ENCODE data around the gene KPNA2. TPM values are rescaled to one million over a fixed set of nuclear protein-coding genes. Genes with fewer than 3 reads are reported as not detected.
A peak's percentile ranks its signal among the peaks of the same experiment; 100 is the strongest.
"Not testable (repeated sequence)": the region's sequence is repeated elsewhere in the genome, so short reads cannot be mapped to it uniquely, and the experiment has no call there.

Gene KPNA2
- total and polyA plus RNA-seq, 4 donors, result 5.8 to 20.9 (median 15.4) TPM

GRCh38 chr17:68081305-68082265 lies 46.0 kb downstream of the KPNA2 start:
- H3K27me3 ChIP-seq (ENCODE audit: control insufficient read depth in 1 of 2, insufficient read depth in 2 of 2, low read length in 1 of 2); H3K36me3 ChIP-seq (ENCODE audit: control insufficient read depth in 1 of 2, insufficient read depth in 2 of 2, low read length in 1 of 2); H3K4me3 ChIP-seq (ENCODE audit: low read length in 2 of 2); H3K27ac ChIP-seq (ENCODE audit: low read depth in 1 of 2, low read length in 2 of 2); DNase-seq; ATAC-seq (ENCODE audit: low FRiP score); H3K9me3 ChIP-seq (ENCODE audit: control insufficient read depth, low read length); H3K4me1 ChIP-seq (ENCODE audit: control insufficient read depth in 1 of 2, insufficient read depth in 2 of 2, low read length in 2 of 2); intact Hi-C loops (cut with DNase I): not testable (repeated sequence)
- 90% methylated on average over 13 of the region's 13 CpGs for WGBS, 2 donors

DNA sequence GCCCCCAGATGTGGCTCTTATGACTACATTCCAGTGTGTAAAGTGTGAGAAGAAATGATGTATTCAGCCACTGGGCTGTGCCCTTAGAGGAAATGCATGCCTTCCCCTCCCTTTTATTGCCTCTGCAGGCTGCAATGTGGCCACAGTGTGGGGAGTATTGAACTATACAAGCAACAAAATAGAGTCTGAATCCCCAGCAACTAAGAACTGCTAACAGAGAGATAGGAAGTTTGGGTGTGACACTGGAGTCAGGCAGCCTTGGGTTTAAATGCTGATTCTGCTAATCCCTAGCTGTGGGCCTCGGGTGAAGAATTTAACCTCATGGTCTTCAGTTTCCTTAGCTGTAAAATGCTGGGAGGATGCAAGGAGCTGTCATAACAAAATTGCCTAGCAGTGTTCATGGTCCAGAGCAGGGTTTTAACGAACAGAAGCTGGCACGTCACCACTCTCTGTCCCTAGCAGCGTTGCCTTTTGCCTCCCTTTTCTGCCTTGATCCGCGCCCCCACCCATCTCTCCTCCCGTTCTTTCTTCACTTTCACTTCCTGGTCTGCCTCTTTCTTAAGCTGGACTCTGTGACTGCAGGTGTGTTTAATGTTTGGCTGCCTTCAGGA lies 50.3 kb downstream of the KPNA2 start:
- 75 to 76% methylated on average over 7 of the region's 7 CpGs for WGBS, 2 donors
- H3K27ac ChIP-seq (ENCODE audit: low read depth in 1 of 2, low read length in 2 of 2), result no peak overlapping the region
- H3K4me3 ChIP-seq (ENCODE audit: low read length in 2 of 2), result no peak overlapping the region
- H3K9me3 ChIP-seq (ENCODE audit: control insufficient read depth, low read length), result no peaks in the 10 kb centered on the region
- no peak for ATAC-seq (ENCODE audit: low FRiP score)
- DNase-seq, result no peak
- H3K27me3 ChIP-seq (ENCODE audit: control insufficient read depth in 1 of 2, insufficient read depth in 2 of 2, low read length in 1 of 2), result no peaks in the 10 kb centered on the region
- no peaks in the 10 kb centered on the region for H3K4me1 ChIP-seq (ENCODE audit: control insufficient read depth in 1 of 2, insufficient read depth in 2 of 2, low read length in 2 of 2)
- intact Hi-C loops (cut with DNase I), result no loop called here
- H3K36me3 ChIP-seq (ENCODE audit: control insufficient read depth in 1 of 2, insufficient read depth in 2 of 2, low read length in 1 of 2), result no peaks in the 10 kb centered on the region

DNA sequence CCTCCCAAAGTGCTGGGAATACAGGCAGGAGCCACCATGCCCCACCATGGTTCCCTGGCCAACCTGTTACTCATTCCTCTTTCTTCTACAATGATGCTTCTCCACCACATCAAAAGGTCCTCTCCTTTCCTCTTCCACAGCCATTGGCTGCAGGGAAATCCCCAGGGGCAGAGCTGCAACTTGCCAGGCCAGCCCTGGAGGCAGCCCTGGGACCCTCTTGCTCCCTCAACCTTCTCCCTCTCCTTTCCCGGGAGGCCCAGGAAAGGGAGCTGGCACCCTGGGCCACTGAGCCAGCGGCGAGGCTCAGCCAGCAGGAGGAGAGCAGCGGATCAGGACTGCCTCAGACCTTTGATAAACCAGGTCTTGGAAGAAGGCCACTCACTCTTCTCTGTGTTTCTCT lies 51.1 kb downstream of the KPNA2 start:
- H3K27me3 ChIP-seq (ENCODE audit: control insufficient read depth in 1 of 2, insufficient read depth in 2 of 2, low read length in 1 of 2); H3K9me3 ChIP-seq (ENCODE audit: control insufficient read depth, low read length); H3K36me3 ChIP-seq (ENCODE audit: control insufficient read depth in 1 of 2, insufficient read depth in 2 of 2, low read length in 1 of 2); DNase-seq; ATAC-seq (ENCODE audit: low FRiP score); H3K4me3 ChIP-seq (ENCODE audit: low read length in 2 of 2); intact Hi-C loops (cut with DNase I); H3K27ac ChIP-seq (ENCODE audit: low read depth in 1 of 2, low read length in 2 of 2); H3K4me1 ChIP-seq (ENCODE audit: control insufficient read depth in 1 of 2, insufficient read depth in 2 of 2, low read length in 2 of 2): not testable (repeated sequence)
- 71 to 76% methylated on average over 4 of the region's 4 CpGs for WGBS, 2 donors

DNA sequence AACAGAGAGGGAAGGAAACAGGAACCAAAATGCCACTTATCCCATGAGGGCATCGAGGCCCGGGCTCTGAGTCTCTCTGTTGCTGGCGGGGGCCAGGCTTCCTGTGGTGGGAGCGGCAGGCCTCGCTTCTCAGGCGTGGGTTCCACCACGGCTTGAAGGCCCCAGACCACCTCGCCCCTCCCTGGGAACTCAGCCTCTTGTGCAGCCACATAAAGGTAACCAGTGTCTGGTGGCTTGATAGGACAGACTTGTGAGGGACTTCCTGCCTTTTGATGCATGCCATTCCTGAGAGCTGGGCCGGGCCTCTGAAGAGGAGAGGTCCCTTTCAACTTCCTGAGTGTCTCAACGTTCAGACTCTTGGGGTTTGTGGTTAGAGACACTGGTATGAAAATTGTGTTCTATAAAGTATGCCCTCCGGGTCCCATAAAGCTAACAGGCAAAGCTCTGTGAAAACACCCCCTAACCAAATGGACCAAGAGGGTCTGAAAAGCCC lies 51.6 kb downstream of the KPNA2 start:
- WGBS, 2 donors, result 65 to 75% methylated on average over 9 to 10 of the region's 11 CpGs
- ATAC-seq (ENCODE audit: low FRiP score); H3K27ac ChIP-seq (ENCODE audit: low read depth in 1 of 2, low read length in 2 of 2); H3K4me1 ChIP-seq (ENCODE audit: control insufficient read depth in 1 of 2, insufficient read depth in 2 of 2, low read length in 2 of 2); DNase-seq; H3K9me3 ChIP-seq (ENCODE audit: control insufficient read depth, low read length); intact Hi-C loops (cut with DNase I); H3K36me3 ChIP-seq (ENCODE audit: control insufficient read depth in 1 of 2, insufficient read depth in 2 of 2, low read length in 1 of 2); H3K4me3 ChIP-seq (ENCODE audit: low read length in 2 of 2); H3K27me3 ChIP-seq (ENCODE audit: control insufficient read depth in 1 of 2, insufficient read depth in 2 of 2, low read length in 1 of 2): not testable (repeated sequence)

DNA sequence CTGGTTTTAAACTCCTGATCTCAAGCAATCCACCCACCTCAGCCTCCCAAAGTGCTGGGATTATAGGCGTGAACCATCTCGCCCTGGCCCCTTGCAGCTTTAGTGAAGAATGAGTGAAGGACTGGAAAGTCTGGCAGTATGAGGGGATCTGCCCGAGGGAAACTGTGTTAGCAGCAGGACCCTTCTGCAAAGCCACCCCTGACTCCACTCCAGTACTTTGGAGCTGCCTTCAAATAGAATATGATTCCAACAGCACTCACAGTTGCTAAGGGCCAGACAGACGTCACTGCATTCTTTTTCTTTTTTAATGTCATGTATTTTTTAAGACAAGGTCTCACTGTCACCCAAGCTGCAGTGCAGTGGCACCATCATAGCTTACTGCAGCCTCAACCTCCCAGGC lies 52.3 kb downstream of the KPNA2 start:
- WGBS, 2 donors, result 72 to 78% methylated on average over 4 of the region's 4 CpGs
- no peaks in the 10 kb centered on the region for H3K4me1 ChIP-seq (ENCODE audit: control insufficient read depth in 1 of 2, insufficient read depth in 2 of 2, low read length in 2 of 2)
- H3K4me3 ChIP-seq (ENCODE audit: low read length in 2 of 2), result no peak overlapping the region
- H3K9me3 ChIP-seq (ENCODE audit: control insufficient read depth, low read length), result no peaks in the 10 kb centered on the region
- no peak overlapping the region for H3K27ac ChIP-seq (ENCODE audit: low read depth in 1 of 2, low read length in 2 of 2)
- no peaks in the 10 kb centered on the region for H3K36me3 ChIP-seq (ENCODE audit: control insufficient read depth in 1 of 2, insufficient read depth in 2 of 2, low read length in 1 of 2)
- DNase-seq, result no peak
- no peak for ATAC-seq (ENCODE audit: low FRiP score)
- H3K27me3 ChIP-seq (ENCODE audit: control insufficient read depth in 1 of 2, insufficient read depth in 2 of 2, low read length in 1 of 2), result no peaks in the 10 kb centered on the region
- intact Hi-C loops (cut with DNase I), result no loop called here

- Histone ChIP-seq H3K9me3 (ENCODE audit: control insufficient read depth, low read length) (no peaks in the 10 kb centered on the region), H3K4me3 (ENCODE audit: low read length in 2 of 2) (no peak overlapping the region), H3K4me1 (ENCODE audit: control insufficient read depth in 1 of 2, insufficient read depth in 2 of 2, low read length in 2 of 2) (no peaks in the 10 kb centered on the region), H3K27ac (ENCODE audit: low read depth in 1 of 2, low read length in 2 of 2) (no peak overlapping the region), H3K36me3 (ENCODE audit: control insufficient read depth in 1 of 2, insufficient read depth in 2 of 2, low read length in 1 of 2) (no peaks in the 10 kb centered on the region), H3K27me3 (ENCODE audit: control insufficient read depth in 1 of 2, insufficient read depth in 2 of 2, low read length in 1 of 2) (no peaks in the 10 kb centered on the region)
- 28 to 33% methylated on average over 3 of the region's 3 CpGs for WGBS, 2 donors
- DNase-seq, result peak in 1 of 2 donors; percentile 64
- intact Hi-C loops (cut with DNase I), result loop anchor here in 1 of 2 donors (10.0 kb wide), 1 partner anchor 55 kb away; the partner anchor contains the start of gene KPNA2
- no peak for ATAC-seq (ENCODE audit: low FRiP score)
These were observed 54.3 kb downstream of the KPNA2 start for GRCh38 chr17:68089881-68090280.

GRCh38 chr17:68094481-68095078 lies 59.0 kb downstream of the KPNA2 start:
- Histone ChIP-seq H3K36me3 (ENCODE audit: control insufficient read depth in 1 of 2, insufficient read depth in 2 of 2, low read length in 1 of 2) (no peaks in the 10 kb centered on the region), H3K27ac (ENCODE audit: low read depth in 1 of 2, low read length in 2 of 2) (no peak overlapping the region), H3K4me3 (ENCODE audit: low read length in 2 of 2) (no peak overlapping the region), H3K27me3 (ENCODE audit: control insufficient read depth in 1 of 2, insufficient read depth in 2 of 2, low read length in 1 of 2) (no peaks in the 10 kb centered on the region), H3K9me3 (ENCODE audit: control insufficient read depth, low read length) (no peaks in the 10 kb centered on the region), H3K4me1 (ENCODE audit: control insufficient read depth in 1 of 2, insufficient read depth in 2 of 2, low read length in 2 of 2) (no peaks in the 10 kb centered on the region)
- WGBS, 2 donors, result 74 to 80% methylated on average over 11 of the region's 11 CpGs
- intact Hi-C loops (cut with DNase I), result loop anchor here in 1 of 2 donors (10.0 kb wide), 1 partner anchor 60 kb away; the partner anchor contains the start of gene KPNA2
- no peak for ATAC-seq (ENCODE audit: low FRiP score)
- no peak for DNase-seq

DNA sequence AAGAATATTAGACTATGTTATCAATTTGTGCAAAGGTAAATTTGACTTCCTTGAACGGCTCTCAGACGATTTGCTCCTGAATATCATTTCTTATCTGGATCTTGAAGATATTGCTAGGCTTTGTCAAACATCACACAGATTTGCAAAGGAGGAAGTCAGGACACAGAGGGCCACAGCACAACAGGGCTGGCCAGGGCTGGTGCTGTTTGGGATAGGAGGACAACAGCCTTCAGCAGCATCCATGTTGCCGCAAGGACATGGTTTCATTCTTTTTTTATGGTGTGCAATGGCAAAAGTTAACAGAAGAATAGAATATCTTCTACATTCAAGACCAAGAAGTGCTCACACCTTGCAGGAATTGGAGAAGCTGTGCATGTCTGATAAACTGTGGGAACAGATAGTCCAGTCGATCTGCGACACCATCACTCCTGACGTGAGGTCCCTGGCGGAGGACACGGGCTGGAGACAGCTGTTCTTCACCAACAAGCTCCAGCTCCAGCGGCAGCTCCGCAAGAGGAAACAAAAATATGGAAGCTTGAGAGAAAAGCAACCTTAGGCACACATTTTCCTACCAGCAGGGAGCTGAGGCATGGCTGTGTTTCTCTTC lies 59.8 kb downstream of the KPNA2 start:
- H3K27ac ChIP-seq (ENCODE audit: low read depth in 1 of 2, low read length in 2 of 2), result no peak overlapping the region
- no peak overlapping the region for H3K4me3 ChIP-seq (ENCODE audit: low read length in 2 of 2)
- H3K27me3 ChIP-seq (ENCODE audit: control insufficient read depth in 1 of 2, insufficient read depth in 2 of 2, low read length in 1 of 2), result no peaks in the 10 kb centered on the region
- no peaks in the 10 kb centered on the region for H3K36me3 ChIP-seq (ENCODE audit: control insufficient read depth in 1 of 2, insufficient read depth in 2 of 2, low read length in 1 of 2)
- ATAC-seq (ENCODE audit: low FRiP score) (no peak), DNase-seq (no peak)
- H3K4me1 ChIP-seq (ENCODE audit: control insufficient read depth in 1 of 2, insufficient read depth in 2 of 2, low read length in 2 of 2), result no peaks in the 10 kb centered on the region
- 90 to 92% methylated on average over 10 of the region's 10 CpGs for WGBS, 2 donors
- intact Hi-C loops (cut with DNase I), result loop anchor here in 1 of 2 donors (10.0 kb wide), 1 partner anchor 61 kb away; the partner anchor contains the start of gene KPNA2
- H3K9me3 ChIP-seq (ENCODE audit: control insufficient read depth, low read length), result no peaks in the 10 kb centered on the region

Data from aorta (tissue), 5 donors.